GM21423 (cell line): ENCODE data around the gene SPRR2D.
"Not testable (repeated sequence)": the region's sequence is repeated elsewhere in the genome, so short reads cannot be mapped to it uniquely, and the experiment has no call there.

Experiments used
- ATAC-seq: cut with Tn5 transposase; IDR thresholded peaks from one replicate; pipeline ENCODE4 v1.9.1; 2021; ENCODE audit warnings: mild to moderate bottlenecking, moderate library complexity; ENCODE audit not compliant: unreplicated experiment

Gene SPRR2D

GRCh38 chr1:153040950-153041631, at the start of gene SPRR2D:
Gene SPRR2D (minus strand): TSS chr1:153041120. CDS start chr1:153040346, 774 bp downstream.
- no peak for ATAC-seq

GRCh38 chr1:153087652-153088051, 46.7 kb upstream of the SPRR2D start:
- ATAC-seq, result no peak

- no peak for ATAC-seq
These were observed 40.8 kb upstream of the SPRR2D start for GRCh38 chr1:153081736-153082135.

- no peak for ATAC-seq
These were observed 32.1 kb upstream of the SPRR2D start for GRCh38 chr1:153072806-153073726.

- ATAC-seq, result no peak
These were observed 30.6 kb upstream of the SPRR2D start, which contains the start of gene SPRR2B for GRCh38 chr1:153071511-153071910. Gene SPRR2B (minus strand): TSS chr1:153071611. CDS start chr1:153070839, 772 bp downstream.

- ATAC-seq, result no peak
These were observed 29.3 kb upstream of the SPRR2D start for GRCh38 chr1:153070243-153070642.

- ATAC-seq, result no peak
These were observed 18.2 kb upstream of the SPRR2D start for GRCh38 chr1:153058826-153059784.

GRCh38 chr1:153058154-153058553, 17.2 kb upstream of the SPRR2D start:
- ATAC-seq, result no peak

GRCh38 chr1:153057375-153057774, 16.5 kb upstream of the SPRR2D start, which contains the start of gene SPRR2A:
Gene SPRR2A (minus strand): TSS chr1:153057512. CDS start chr1:153056735, 777 bp downstream.
- no peak for ATAC-seq

GRCh38 chr1:153056111-153056510, 15.2 kb upstream of the SPRR2D start:
- not testable (repeated sequence) for ATAC-seq

- ATAC-seq, result no peak
These were observed 8.3 kb upstream of the SPRR2D start for GRCh38 chr1:153049211-153049610.

- ATAC-seq, result no peak
These were observed 5.7 kb downstream of the SPRR2D start for GRCh38 chr1:153035211-153035610.

GRCh38 chr1:153032677-153033308, 8.1 kb downstream of the SPRR2D start:
- no peak for ATAC-seq

GRCh38 chr1:153032073-153032472, 8.8 kb downstream of the SPRR2D start:
- no peak for ATAC-seq

- no peak for ATAC-seq
These were observed 10.0 kb downstream of the SPRR2D start, which contains the start of gene SPRR1B for GRCh38 chr1:153030895-153031294. Gene SPRR1B (plus strand): TSS chr1:153031203. CDS start chr1:153032346, 1,143 bp downstream.

GRCh38 chr1:153028766-153029165, 12.2 kb downstream of the SPRR2D start:
- no peak for ATAC-seq

GRCh38 chr1:153025797-153026196, 15.1 kb downstream of the SPRR2D start:
- ATAC-seq, result no peak

- no peak for ATAC-seq
These were observed 16.5 kb downstream of the SPRR2D start for GRCh38 chr1:153024413-153024812.

GRCh38 chr1:153023109-153023508, 17.8 kb downstream of the SPRR2D start:
- ATAC-seq, result no peak

GRCh38 chr1:153022340-153022739, 18.6 kb downstream of the SPRR2D start:
- not testable (repeated sequence) for ATAC-seq
